ENCODE measurements around the gene PLCB2. TPM values are rescaled to one million over a fixed set of nuclear protein-coding genes. Genes with fewer than 3 reads are reported as not detected.

Gene PLCB2
- total RNA-seq, 2 donors from 2014 or later: 1.9 to 8.4 TPM

DNA sequence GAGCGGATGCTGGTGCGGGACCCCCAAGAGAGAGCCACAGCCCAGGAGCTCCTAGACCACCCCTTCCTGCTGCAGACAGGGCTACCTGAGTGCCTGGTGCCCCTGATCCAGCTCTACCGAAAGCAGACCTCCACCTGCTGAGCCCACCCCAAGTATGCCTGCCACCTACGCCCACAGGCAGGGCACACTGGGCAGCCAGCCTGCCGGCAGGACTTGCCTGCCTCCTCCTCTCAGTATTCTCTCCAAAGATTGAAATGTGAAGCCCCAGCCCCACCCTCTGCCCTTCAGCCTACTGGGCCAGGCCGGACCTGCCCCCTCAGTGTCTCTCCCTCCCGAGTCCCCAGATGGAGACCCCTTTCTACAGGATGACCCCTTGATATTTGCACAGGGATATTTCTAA, 31.8 kb downstream of the PLCB2 start:
- H3K36me3 ChIP-seq: no peaks in the 10 kb centered on the region
- H3K4me3 ChIP-seq: no peak overlapping the region
- H3K27ac ChIP-seq: no peak overlapping the region
- H3K9me3 ChIP-seq: no peaks in the 10 kb centered on the region
- DNase-seq (ENCODE audit: low spot score): no peak
- TF ChIP-seq, protein P1, sequence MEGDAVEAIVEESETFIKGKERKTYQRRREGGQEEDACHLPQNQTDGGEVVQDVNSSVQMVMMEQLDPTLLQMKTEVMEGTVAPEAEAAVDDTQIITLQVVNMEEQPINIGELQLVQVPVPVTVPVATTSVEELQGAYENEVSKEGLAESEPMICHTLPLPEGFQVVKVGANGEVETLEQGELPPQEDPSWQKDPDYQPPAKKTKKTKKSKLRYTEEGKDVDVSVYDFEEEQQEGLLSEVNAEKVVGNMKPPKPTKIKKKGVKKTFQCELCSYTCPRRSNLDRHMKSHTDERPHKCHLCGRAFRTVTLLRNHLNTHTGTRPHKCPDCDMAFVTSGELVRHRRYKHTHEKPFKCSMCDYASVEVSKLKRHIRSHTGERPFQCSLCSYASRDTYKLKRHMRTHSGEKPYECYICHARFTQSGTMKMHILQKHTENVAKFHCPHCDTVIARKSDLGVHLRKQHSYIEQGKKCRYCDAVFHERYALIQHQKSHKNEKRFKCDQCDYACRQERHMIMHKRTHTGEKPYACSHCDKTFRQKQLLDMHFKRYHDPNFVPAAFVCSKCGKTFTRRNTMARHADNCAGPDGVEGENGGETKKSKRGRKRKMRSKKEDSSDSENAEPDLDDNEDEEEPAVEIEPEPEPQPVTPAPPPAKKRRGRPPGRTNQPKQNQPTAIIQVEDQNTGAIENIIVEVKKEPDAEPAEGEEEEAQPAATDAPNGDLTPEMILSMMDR (IDR thresholded peaks at IDR 0.05): no peak
- peaks cover 0 to 10% of the 10 kb centered on the region in 2 donors for H3K4me1 ChIP-seq
- H3K27me3 ChIP-seq: no peaks in the 10 kb centered on the region

DNA sequence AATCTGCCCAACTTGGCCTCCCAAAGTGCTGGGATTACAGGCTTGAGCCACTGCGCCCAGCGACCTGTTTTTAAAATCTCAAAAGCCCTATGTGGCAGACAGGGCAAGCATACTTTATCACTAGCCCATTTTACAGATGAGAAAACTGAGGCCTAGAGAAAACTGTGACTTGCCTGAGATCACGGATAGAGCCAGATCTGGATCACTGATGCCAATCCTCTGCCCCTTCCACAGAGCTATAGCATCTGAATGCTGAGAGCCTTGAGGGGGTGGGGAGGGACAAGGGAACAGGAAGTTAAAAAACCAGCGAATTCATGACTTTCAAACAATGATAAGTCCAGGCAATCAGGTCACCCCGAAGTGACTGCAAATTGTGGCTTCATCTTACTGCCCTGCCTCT, 32.2 kb downstream of the PLCB2 start:
- Histone ChIP-seq H3K9me3 (no peaks in the 10 kb centered on the region), H3K4me3 (no peak overlapping the region), H3K4me1 (peaks cover 0 to 10% of the 10 kb centered on the region in 2 donors), H3K27me3 (no peaks in the 10 kb centered on the region), H3K27ac (no peak overlapping the region), H3K36me3 (no peaks in the 10 kb centered on the region)
- TF ChIP-seq, protein P1 (IDR thresholded peaks at IDR 0.05): no peak
- DNase-seq (ENCODE audit: low spot score): no peak

DNA sequence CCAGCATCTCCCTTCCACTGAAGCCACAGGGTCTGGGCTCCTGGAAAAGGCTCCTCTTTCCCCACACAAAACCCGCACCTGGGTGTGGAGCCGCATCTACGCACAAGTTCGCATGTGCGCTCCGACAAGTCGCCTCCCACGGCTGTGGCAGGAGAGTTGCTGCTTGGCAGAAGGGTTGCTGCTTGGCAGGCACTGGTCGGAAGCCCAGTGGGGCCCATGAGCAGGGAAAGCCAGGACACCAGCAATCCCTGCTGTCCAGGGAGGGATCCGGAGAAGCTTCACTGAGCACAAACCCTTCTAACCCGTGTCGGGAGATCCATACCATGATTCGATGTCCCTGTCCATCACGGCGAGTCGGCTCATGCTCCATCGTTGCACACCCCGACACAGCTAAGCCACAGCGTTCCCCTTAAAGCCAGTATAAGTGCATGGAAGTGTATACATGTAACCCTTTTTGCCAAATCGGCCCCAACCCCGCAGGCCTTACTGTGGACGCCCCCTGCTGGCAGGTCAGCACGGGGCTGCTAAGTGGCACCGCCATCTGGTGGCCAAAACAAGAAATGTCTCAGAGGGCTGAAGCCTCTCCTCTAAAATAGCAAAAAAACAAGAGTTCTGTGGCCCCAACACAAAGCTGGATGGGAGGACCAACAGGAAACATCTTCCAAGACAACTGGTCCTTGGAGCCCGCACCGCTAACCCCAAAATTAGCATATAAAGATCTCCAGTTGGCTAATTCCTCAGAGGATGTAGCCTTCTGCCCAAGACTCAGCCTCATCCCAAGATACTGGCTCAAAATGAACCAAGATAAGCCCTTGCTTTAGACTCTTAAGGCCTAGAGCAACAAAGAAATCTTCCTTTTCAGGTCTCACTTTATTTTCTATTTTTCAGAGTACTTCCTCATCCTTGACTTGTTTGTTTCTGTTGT, 33.1 kb downstream of the PLCB2 start:
- H3K4me1 ChIP-seq: peaks cover 0 to 5% of the 10 kb centered on the region in 2 donors
- TF ChIP-seq, protein P1 (IDR thresholded peaks at IDR 0.05): peak; percentile 99 to 100
- no peak overlapping the region for H3K4me3 ChIP-seq

DNA sequence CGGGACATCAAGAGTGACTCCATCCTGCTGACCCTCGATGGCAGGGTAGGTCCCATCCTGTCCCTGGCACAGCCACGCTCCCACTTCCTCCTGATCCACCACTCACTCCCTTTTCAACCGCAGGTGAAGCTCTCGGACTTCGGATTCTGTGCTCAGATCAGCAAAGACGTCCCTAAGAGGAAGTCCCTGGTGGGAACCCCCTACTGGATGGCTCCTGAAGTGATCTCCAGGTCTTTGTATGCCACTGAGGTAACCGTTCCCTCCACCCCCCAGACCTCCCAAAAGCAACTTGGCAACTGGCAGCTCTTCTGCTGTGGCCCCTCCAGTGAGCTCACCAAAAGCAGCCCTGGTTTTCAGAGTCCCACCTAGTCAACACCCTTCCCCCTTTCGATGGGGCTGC, 34.3 kb downstream of the PLCB2 start:
- Histone ChIP-seq H3K9me3 (no peaks in the 10 kb centered on the region), H3K36me3 (no peaks in the 10 kb centered on the region), H3K27ac (no peak overlapping the region), H3K4me1 (no peaks in the 10 kb centered on the region), H3K27me3 (no peaks in the 10 kb centered on the region), H3K4me3 (no peak overlapping the region)
- no peak for DNase-seq (ENCODE audit: low spot score)
- TF ChIP-seq, protein P1 (IDR thresholded peaks at IDR 0.05): no peak

More for the DNA sequence above, 33.1 kb downstream of the PLCB2 start:
- Histone ChIP-seq H3K27ac (no peak overlapping the region), H3K36me3 (no peaks in the 10 kb centered on the region), H3K9me3 (no peaks in the 10 kb centered on the region), H3K27me3 (no peaks in the 10 kb centered on the region)
- DNase-seq (ENCODE audit: low spot score): peak; percentile 83

DNA sequence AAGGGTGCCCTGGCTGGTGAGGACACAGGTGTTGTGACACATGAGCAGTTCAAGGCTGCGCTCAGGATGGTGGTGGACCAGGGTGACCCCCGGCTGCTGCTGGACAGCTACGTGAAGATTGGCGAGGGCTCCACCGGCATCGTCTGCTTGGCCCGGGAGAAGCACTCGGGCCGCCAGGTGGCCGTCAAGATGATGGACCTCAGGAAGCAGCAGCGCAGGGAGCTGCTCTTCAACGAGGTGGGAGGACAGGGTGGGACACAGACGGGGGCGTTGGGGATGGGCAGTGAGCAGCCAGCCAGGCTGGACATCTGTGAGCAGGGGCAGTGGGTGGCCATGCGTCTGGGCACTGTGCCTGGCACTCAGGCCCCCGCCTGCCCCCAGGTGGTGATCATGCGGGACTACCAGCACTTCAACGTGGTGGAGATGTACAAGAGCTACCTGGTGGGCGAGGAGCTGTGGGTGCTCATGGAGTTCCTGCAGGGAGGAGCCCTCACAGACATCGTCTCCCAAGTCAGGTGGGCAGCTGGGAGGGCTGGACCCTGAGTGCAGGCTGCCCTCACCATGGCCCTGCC, 35.2 kb downstream of the PLCB2 start:
- Histone ChIP-seq H3K9me3 (no peaks in the 10 kb centered on the region), H3K36me3 (no peaks in the 10 kb centered on the region), H3K4me1 (no peaks in the 10 kb centered on the region), H3K27me3 (no peaks in the 10 kb centered on the region), H3K4me3 (no peak overlapping the region), H3K27ac (no peak overlapping the region)
- TF ChIP-seq, protein P1 (IDR thresholded peaks at IDR 0.05): peak in 1 of 2 donors; percentile 43
- no peak for DNase-seq (ENCODE audit: low spot score)

Measured in right atrium auricular region (tissue), 2 donors.